ENCODE results near the gene GRIP2.

Gene GRIP2

DNA sequence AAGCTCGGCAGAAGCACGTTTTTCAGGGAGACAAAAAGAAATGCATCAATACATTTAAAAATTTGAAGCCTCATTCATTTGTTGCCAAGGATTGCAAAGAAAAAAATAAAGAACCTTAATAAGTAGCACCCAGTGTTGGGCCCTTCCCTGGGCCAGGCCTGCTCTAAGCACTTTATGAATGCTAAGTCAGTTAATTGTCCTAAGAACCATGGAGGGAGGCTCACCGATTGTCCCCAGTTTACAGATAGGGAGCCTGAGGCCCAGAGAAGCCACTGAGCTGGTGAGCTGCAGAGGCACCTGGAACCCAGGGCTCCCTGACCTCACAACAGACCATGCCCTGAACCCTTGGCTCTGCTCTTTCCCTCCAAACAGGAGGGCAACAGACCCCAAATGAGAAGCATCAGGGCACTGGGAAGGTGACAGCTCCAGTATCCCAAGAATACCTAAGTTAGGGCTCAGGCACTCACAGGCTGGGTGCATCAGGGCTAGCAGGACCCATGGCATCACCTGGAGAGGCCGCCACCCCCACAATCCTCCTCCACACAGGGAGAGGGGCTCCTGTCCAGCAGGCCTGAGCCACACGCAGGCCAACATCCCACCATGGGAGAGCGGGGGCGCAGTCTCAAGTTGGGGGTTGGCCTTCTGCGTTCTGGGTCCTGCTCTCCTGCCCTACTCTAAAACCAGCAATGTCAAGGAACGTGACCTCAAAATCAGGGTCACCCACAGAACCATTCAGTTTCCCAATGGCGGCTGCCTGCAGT lies 3.9 kb downstream of the GRIP2 start:
- no peak for DNase-seq (ENCODE audit: low read depth)
- no peak for TF ChIP-seq CTCF (conservative IDR thresholded peaks at IDR 0.05; ENCODE audit: low read depth, low read length)
- H3K4me3 ChIP-seq (ENCODE audit: low read depth, low read length): no peak overlapping the region

- no peak for DNase-seq (ENCODE audit: low read depth)
- H3K4me3 ChIP-seq (ENCODE audit: low read depth, low read length): no peak overlapping the region
- no peak for TF ChIP-seq CTCF (conservative IDR thresholded peaks at IDR 0.05; ENCODE audit: low read depth, low read length)
These were observed 4.5 kb downstream of the GRIP2 start for GRCh38 chr3:14535616-14536015.

GRCh38 chr3:14534516-14535191 lies 5.5 kb downstream of the GRIP2 start:
- TF ChIP-seq CTCF (conservative IDR thresholded peaks at IDR 0.05; ENCODE audit: low read depth, low read length): no peak
- no peak for DNase-seq (ENCODE audit: low read depth)
- no peak overlapping the region for H3K4me3 ChIP-seq (ENCODE audit: low read depth, low read length)

DNA sequence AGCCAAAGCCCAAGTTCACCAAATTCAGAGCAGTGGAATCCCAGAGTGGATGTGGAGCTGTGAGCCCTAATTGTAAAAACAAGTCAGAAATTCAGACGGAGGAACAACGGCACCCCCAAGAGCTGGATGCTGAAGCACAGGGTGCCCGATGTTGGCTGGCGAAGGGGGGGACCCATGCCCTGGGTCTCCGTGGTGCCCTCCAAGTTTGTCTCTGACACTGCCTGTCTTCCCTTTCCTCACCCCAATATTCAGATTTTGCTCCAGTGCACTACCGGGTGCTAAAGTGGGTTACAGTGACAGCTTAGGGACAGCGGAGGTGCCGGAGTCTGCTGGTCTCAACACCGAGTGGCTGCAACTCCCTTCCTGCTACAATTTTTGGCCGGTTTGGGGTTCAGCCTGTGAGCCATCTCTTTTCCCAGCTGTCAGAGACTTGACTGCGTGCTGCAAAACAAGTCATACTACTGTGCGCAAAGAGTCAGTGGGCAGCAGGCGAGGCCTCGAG lies 6.6 kb downstream of the GRIP2 start:
- H3K4me3 ChIP-seq (ENCODE audit: low read depth, low read length): no peak overlapping the region
- no peak for TF ChIP-seq CTCF (conservative IDR thresholded peaks at IDR 0.05; ENCODE audit: low read depth, low read length)
- no peak for DNase-seq (ENCODE audit: low read depth)

DNA sequence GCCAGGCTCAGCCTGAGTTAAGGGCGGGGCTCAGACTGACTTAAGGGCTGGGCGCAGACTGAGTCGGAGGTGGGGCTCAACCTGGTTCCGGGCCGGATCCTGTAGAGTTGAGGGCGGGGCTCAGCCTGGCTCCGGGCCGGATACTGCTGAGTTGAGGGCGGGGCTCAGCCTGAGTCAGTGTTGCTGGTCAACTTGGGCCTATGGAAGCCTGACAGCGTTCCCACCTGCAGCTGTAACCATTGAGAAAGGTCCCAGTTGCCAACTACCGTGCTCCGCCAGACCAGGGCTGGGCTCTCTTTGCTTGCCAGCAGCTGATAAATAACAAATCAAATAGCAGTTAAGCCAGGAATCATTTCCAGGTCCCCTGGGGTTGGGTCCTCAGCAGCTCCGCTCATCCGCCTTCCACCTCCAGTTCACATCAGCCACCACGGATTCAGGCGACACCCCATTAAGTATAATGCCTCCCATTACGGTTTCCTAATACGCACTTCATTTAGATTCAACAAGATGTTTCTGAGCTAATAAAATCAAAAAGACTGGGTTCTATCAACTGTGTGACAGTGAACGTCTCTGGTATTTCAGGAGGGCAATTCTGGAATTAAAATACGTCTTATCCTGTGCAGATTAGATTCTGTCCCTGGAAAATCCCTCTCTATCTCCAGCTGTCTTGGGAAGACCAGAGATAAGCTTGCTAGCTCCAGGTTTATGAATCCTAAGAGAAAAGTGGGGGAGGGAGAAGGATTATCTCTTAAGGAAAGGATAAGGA lies 7.3 kb downstream of the GRIP2 start:
- peak; percentile 27 for DNase-seq (ENCODE audit: low read depth)
- H3K4me3 ChIP-seq (ENCODE audit: low read depth, low read length): no peak overlapping the region
- TF ChIP-seq CTCF (conservative IDR thresholded peaks at IDR 0.05; ENCODE audit: low read depth, low read length): no peak

- no peak overlapping the region for H3K4me3 ChIP-seq (ENCODE audit: low read depth, low read length)
- TF ChIP-seq CTCF (conservative IDR thresholded peaks at IDR 0.05; ENCODE audit: low read depth, low read length): no peak
- DNase-seq (ENCODE audit: low read depth): no peak
These were observed 8.2 kb downstream of the GRIP2 start for GRCh38 chr3:14531856-14532395.

Measured in choroid plexus epithelial cell (primary cell).